Skin epidermis (tissue), 12 donors: ENCODE results near the gene OXSM.

Experiments
- H3K27ac ChIP-seq, 21 experiments: fragments of 200-600 bp; sonication (generic) in 11 of 21; one replicate each; pipeline ENCODE4 v1.5.0; 2020; ENCODE audit warnings: mild to moderate bottlenecking in 3 of 21, inconsistent platforms in 2 of 21, moderate library complexity in 2 of 21
- H3K4me3 ChIP-seq, 7 experiments: fragments of 200-600 bp; sonication (generic) in 2 of 7; one replicate each; pipeline ENCODE4 v1.5.0; 2020; ENCODE audit warnings: inconsistent platforms in 2 of 7, mild to moderate bottlenecking in 2 of 7, moderate library complexity in 1 of 7

The OXSM gene

DNA sequence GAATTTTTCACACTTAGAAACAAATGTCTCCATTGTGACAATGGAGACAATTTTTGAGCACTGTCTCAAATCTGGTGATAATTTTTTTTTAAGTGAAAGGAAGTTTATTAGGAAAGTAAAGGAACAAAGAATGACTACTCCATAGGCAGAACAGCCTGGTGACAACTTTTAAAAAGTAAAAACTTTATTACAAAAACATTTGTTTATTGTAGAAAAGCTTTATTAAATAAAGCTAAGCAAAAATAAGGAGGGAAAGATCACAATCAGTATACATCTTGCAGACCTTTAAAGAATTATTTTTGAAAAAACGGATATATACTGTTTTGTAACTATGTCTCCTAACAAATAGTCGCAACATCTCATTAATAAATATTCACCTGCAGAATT lies 688 bp upstream of the OXSM start:
- Histone ChIP-seq H3K27ac (peak overlapping the region in 16 of 21 experiments; percentile 65 to 88 (median 81)), H3K4me3 (peak overlapping the region; percentile 51 to 71 (median 55))

GRCh38 chr3:25801786-25802185 lies 11.9 kb downstream of the OXSM start:
- no peak overlapping the region for H3K27ac ChIP-seq
- no peak overlapping the region for H3K4me3 ChIP-seq

DNA sequence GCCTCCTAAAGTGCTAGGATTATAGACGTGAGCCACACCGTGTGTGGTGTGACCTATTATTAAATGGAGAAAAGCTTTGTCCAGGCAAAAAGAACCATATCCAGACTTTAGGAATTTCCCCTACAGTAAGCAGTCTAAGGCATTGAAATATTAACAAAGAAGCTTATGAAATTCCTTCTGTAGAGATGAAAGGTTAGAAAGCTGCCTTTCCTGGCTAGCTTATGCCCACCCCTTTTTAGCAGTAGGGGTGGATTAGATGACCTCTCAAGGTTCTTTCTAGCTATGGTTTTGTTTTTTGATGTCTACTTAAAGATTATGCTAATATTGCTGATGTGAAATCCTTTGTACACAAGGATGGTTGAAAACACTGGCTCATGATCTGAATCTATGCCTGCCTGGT lies 13.9 kb downstream of the OXSM start:
- H3K4me3 ChIP-seq, result no peak overlapping the region
- no peak overlapping the region for H3K27ac ChIP-seq

DNA sequence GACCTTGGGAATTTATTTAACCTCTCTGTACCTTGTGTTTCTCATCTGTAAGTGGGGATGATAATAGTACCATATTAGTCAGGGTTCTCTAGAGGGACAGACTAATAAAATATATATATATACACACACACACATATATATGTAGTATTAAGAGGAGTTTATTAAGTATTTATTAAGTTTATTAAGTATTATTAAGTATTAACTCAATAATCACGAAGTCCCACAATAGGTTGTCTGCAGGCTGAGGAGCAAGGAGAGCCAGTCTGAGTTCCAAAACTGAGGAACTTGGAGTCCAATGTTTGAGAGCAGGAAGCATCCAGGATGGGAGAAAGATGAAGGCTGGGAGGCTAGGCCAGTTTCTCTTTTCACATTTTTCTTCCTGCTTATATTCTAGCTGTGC lies 14.8 kb downstream of the OXSM start:
- no peak overlapping the region for H3K27ac ChIP-seq
- H3K4me3 ChIP-seq, result no peak overlapping the region

DNA sequence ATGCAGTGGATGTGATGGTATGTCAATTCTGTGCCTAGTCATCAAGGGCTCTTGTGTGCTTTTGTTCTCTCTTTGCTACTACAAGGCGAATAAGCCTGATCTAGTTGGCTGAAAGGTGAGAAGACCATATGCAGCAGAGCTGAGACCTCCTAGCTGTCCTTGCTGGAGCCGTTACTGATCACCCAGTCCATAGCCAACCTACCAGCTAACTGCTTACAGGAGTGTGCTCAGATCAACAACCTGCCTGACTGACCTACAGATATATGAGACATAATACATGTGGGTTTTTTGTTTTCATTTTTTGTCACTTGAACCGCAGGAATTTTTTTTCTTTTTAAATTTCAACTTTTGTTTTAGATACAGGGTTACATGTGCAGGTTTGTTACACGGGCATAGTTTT lies 22.8 kb downstream of the OXSM start:
- H3K4me3 ChIP-seq, result no peak overlapping the region
- H3K27ac ChIP-seq, result no peak overlapping the region

- Histone ChIP-seq H3K27ac (no peak overlapping the region), H3K4me3 (no peak overlapping the region)
Observed at GRCh38 chr3:25817107-25817506, 27.2 kb downstream of the OXSM start.

DNA sequence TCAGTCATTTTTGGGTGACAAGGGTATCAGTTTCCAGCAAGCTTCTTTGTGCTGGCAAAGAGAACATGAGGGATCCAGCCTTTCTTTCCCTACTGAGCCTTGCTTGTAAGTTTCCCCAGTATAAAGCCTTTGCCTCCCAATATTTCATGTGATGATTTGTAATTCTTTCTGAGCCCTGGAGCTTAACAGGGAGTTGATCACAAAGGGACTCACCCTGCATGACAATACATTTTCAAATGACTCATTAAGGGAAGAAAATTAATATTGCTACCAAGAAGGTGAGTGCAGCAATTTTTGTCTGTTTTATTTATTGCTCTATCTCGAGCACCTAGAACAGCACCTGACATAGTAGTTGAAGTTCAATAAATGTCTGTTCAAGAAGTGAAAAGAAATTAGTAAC lies 27.7 kb downstream of the OXSM start:
- Histone ChIP-seq H3K4me3 (no peak overlapping the region), H3K27ac (no peak overlapping the region)

DNA sequence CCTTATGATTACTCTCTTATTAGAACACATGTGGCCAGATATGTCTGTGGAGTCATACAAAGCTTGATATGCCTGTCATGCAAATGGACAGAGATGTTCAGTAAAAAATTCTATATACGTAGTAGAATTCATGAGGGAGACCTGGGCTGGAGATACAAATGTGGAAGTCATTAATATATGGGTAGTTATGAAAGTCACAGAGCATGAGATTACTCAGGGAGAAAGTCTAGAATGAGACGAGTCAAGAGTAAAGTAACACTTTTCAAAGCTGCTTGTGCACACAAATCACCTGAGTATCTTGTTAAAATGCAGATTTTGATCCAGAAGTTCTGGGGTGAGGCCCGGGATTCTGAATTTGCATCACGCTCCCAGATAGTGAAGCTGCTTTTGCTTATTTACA lies 28.4 kb downstream of the OXSM start:
- H3K27ac ChIP-seq, result no peak overlapping the region
- no peak overlapping the region for H3K4me3 ChIP-seq

GRCh38 chr3:25820366-25820765 lies 30.5 kb downstream of the OXSM start:
- H3K4me3 ChIP-seq, result no peak overlapping the region

GRCh38 chr3:25820816-25821486 lies 31.1 kb downstream of the OXSM start:
- Histone ChIP-seq H3K4me3 (no peak overlapping the region), H3K27ac (no peak overlapping the region)

More at GRCh38 chr3:25820366-25820765, 30.5 kb downstream of the OXSM start:
- H3K27ac ChIP-seq, result no peak overlapping the region

DNA sequence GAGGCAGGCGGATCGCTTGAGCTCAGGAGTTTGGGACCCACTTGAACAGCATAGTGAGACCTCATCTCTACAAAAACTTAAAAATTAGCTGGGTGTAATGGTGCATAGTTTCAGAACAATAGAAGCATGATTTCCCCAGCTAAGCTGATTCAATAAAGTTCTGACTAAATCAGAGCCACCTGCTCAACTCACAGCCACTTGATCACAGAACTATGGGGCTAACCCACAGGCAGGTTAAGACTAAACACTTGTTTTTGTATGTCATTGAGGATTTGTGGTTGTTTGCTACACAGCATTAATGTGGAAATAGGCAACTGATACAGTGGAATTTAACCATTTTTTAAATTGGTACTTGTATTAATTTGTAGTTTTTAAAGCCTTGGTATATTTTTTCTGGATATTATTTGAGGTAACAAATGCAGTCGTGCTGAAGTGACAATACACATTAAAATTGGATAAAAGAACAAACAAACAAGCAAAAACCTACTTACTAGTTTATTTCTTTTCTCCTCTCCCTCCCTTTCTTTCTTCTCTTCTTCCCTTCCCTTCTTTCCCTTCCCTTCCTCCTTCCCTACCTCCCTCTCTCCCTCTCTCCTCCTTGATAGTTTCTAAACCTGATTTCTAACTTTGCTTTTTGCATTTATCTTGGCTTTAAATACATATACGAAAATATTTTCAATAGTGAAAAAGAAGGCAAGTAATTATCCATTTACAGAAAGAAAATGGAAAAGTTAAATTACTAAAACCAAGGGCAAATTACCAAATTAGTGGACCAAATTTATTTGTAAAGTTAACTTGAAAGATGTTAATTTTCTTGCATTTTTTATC lies 32.1 kb downstream of the OXSM start:
- H3K27ac ChIP-seq, result no peak overlapping the region
- no peak overlapping the region for H3K4me3 ChIP-seq

DNA sequence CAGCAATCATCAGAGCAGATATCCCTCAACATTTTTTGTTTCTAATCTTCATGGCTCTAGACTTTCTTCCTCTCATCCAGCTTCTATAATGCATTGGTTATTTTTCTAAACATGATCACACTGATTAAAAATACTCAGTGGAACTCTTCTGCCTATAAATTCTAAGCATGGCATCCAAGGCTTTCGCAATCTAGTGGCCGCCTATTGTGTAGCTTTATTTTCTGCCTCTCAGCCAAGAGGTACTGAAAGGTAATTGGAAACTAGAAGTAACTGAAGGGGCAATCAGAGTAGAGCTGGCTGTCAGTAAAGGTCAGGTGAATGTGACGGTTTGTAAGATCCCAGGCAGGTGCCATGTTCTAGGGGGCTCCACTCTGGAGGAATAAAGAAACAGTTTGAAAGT lies 33.4 kb downstream of the OXSM start:
- Histone ChIP-seq H3K4me3 (no peak overlapping the region), H3K27ac (no peak overlapping the region)

DNA sequence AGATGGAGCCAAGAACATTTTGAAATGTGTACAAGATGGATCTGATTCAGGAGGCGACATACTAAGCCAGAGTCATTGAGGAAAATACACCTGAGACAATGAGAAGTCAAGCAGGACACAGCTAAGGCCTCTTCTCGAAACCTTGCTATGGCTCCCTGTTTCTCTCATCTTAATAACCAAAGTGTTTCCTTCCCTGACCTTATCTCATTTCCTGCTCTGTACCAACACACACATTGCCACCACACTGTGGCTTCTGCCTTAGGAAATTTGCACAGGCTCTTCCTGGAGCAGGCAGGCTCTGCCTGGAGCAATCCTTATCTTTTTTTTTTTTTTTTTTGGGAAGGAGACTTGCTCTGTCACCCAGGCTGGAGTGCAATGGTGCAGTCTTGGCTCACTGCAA lies 36.6 kb downstream of the OXSM start:
- no peak overlapping the region for H3K4me3 ChIP-seq
- H3K27ac ChIP-seq, result no peak overlapping the region

DNA sequence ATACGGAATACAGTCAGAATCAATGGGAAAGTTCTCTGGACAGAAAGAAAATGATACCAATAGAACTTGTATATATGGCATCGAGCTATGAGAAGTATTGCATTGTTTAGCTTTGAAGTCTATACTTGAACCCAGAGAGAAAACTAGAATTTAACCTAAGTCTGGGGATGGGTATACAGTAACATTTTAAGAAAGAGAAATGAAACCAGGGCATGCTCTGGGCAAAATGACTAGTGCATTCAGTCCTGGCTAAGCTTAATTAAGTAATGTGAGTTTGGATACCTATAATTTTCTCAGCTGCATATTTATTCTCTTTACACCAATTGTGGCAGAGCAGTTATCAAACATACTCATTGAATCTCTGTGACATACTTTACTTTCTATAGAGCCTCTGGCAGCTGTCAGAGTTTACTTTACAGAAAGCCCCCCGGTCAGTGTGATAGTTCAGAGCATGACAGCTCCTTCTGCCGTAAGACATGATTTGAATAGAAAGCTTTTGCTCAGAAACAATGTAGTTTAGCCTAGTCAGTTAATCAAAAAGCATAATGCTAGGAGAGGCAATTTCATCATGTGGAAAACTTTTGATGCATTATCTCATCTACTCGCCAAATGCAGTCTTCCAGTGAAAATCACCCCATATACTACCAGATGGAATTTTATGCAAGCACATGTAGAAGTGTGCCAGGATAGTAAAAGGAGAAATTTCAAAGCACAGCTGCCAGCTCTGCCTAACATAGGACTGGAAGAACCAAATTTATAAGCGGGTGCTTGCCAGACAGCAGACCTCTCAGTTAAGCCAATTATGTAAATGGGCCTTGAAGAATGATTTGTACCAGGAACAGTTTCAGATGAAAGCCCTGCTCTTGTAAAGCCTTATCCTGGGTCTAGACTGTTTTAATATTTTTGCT lies 40.7 kb downstream of the OXSM start:
- Histone ChIP-seq H3K4me3 (no peak overlapping the region), H3K27ac (no peak overlapping the region)

- Histone ChIP-seq H3K4me3 (no peak overlapping the region), H3K27ac (no peak overlapping the region)
Observed at GRCh38 chr3:25831578-25831977, 41.7 kb downstream of the OXSM start.

- H3K4me3 ChIP-seq, result no peak overlapping the region
- no peak overlapping the region for H3K27ac ChIP-seq
Observed at GRCh38 chr3:25834346-25834745, 44.5 kb downstream of the OXSM start.

- no peak overlapping the region for H3K27ac ChIP-seq
- no peak overlapping the region for H3K4me3 ChIP-seq
Observed at GRCh38 chr3:25836579-25836978, 46.7 kb downstream of the OXSM start.

- Histone ChIP-seq H3K27ac (no peak overlapping the region), H3K4me3 (no peak overlapping the region)
Observed at GRCh38 chr3:25837038-25837437, 47.1 kb downstream of the OXSM start.

- no peak overlapping the region for H3K27ac ChIP-seq
- H3K4me3 ChIP-seq, result no peak overlapping the region
Observed at GRCh38 chr3:25840099-25840498, 50.2 kb downstream of the OXSM start.

DNA sequence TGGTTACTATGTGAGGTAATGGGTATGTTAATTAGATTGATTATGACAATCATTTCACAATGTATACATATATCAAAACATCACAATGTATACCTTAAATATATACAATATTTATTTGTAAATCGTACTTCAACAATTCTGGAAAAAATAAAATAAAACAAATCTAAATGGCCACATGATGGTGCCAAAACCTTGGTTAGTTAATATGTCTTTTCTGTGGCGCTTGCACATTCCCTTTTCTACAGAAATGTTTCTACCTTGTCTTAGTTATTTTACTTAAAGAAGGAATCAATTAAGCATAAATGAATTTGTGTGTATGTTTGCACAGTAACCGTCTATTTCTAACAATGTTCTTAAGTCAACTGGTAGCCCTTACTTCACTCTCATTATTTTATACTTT lies 53.4 kb downstream of the OXSM start:
- H3K27ac ChIP-seq, result no peak overlapping the region
- no peak overlapping the region for H3K4me3 ChIP-seq
